ENCODE results near the gene NDUFC1. TPM values are rescaled to one million over a fixed set of nuclear protein-coding genes. Genes with fewer than 3 reads are reported as not detected.

Gene NDUFC1
- total and polyA plus RNA-seq, 8 donors: 47.9 to 62.8 (median 58.3) TPM

GRCh38 chr4:139274790-139275189 lies 27.5 kb downstream of the NDUFC1 start:
- peaks cover 33 to 48% of the 10 kb centered on the region in 2 donors for H3K27me3 ChIP-seq
- no peak for DNase-seq
- no peak for ATAC-seq
- H3K36me3 ChIP-seq: no peaks in the 10 kb centered on the region
- H3K4me3 ChIP-seq: no peak overlapping the region
- H3K4me1 ChIP-seq: peaks cover 4 to 10% of the 10 kb centered on the region in 2 donors
- no peak overlapping the region for H3K27ac ChIP-seq
- no peaks in the 10 kb centered on the region for H3K9me3 ChIP-seq
- no peak for TF ChIP-seq CTCF (IDR thresholded peaks at IDR 0.05)
- intact Hi-C loops (cut with DNase I): no loop called here

DNA sequence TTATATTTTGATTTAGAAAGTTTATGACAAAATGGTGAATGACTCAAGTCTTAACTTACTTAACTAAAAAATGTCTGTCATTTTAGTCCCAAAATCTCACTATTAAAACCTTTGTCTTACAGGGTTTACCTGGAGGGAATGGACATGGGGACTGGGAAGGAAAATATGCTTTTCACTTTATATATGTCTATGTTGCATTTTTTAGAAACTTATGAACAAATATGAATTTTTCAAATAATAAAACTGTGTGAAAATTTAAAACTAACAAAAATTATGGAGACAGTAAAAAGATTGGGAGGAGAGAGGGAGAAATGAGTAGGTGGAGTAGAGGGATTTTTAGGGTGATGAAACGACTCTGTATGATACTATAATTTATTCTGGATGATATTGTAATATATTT lies 28.4 kb downstream of the NDUFC1 start:
- intact Hi-C loops (cut with DNase I): no loop called here
- ATAC-seq (no peak), DNase-seq (no peak)
- Histone ChIP-seq H3K36me3 (no peaks in the 10 kb centered on the region), H3K4me3 (no peak overlapping the region), H3K4me1 (peaks cover 0 to 2% of the 10 kb centered on the region in 2 donors), H3K27me3 (peaks cover 23 to 38% of the 10 kb centered on the region in 2 donors), H3K27ac (no peak overlapping the region), H3K9me3 (no peaks in the 10 kb centered on the region)
- no peak for TF ChIP-seq CTCF (IDR thresholded peaks at IDR 0.05)

GRCh38 chr4:139267301-139267700 lies 35.0 kb downstream of the NDUFC1 start:
- intact Hi-C loops (cut with DNase I): no loop called here
- Histone ChIP-seq H3K9me3 (no peaks in the 10 kb centered on the region), H3K4me3 (no peak overlapping the region), H3K27ac (no peak overlapping the region), H3K27me3 (no peaks in the 10 kb centered on the region), H3K36me3 (no peaks in the 10 kb centered on the region), H3K4me1 (peaks cover 7 to 14% of the 10 kb centered on the region in 2 donors)
- TF ChIP-seq CTCF (IDR thresholded peaks at IDR 0.05): no peak
- ATAC-seq (no peak), DNase-seq (no peak)

- H3K4me3 ChIP-seq: peak overlapping the region in 1 of 2 donors; percentile 22
- no peaks in the 10 kb centered on the region for H3K36me3 ChIP-seq
- peak overlapping the region in 1 of 2 donors; percentile 51 for H3K27ac ChIP-seq
- peaks cover 7 to 14% of the 10 kb centered on the region in 2 donors for H3K4me1 ChIP-seq
- TF ChIP-seq CTCF (IDR thresholded peaks at IDR 0.05): no peak
- DNase-seq (peak; percentile 14 to 84 (median 59)), ATAC-seq (peak; percentile 91)
- intact Hi-C loops (cut with DNase I): no loop called here
- no peaks in the 10 kb centered on the region for H3K9me3 ChIP-seq
- H3K27me3 ChIP-seq: no peaks in the 10 kb centered on the region
Measured at GRCh38 chr4:139266583-139267257, 35.6 kb downstream of the NDUFC1 start.

DNA sequence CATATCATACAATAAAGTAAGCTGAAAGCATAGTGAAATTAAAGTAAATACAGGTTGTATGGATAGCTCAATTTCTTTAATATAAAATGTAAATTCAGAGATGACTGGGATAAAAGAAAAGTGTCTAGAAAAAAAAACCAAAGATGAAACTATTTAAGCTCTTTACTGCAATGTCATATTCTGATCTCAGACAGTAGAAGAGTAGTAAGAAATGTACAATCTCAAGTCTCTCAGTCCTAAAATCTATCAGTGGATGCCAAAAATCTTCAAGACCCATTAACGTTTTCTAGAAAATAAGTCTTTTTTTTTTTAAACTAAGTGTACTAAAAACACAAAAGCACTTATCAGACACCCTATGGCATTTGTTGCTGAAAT lies 36.1 kb downstream of the NDUFC1 start:
- intact Hi-C loops (cut with DNase I): no loop called here
- Histone ChIP-seq H3K27ac (peak overlapping the region in 1 of 2 donors; percentile 51), H3K9me3 (no peaks in the 10 kb centered on the region), H3K4me3 (peak overlapping the region in 1 of 2 donors; percentile 22), H3K36me3 (no peaks in the 10 kb centered on the region), H3K27me3 (no peaks in the 10 kb centered on the region), H3K4me1 (peaks cover 7 to 14% of the 10 kb centered on the region in 2 donors)
- DNase-seq (no peak), ATAC-seq (no peak)
- TF ChIP-seq CTCF (IDR thresholded peaks at IDR 0.05): no peak

Data from left lung (tissue), 10 donors.